HL-60 (cell line): ENCODE data around the gene HNRNPA3.

Experiments used
- DNase-seq, 2 experiments: peaks; one replicate each; pipeline ENCODE4 v3.0.0-alpha.2; 2010 to 2020; ENCODE audit warnings: low read depth in 1 of 2, low spot score in 1 of 2
- H3K27ac ChIP-seq: fragments of 250-450 bp; sonication (Bioruptor Pico); replicated peaks from 2 replicates; pipeline ENCODE4 v1.5.1; 2020; ENCODE audit warnings: mild to moderate bottlenecking, moderate library complexity
- H3K27me3 ChIP-seq: fragments of 250-450 bp; sonication (Bioruptor Pico); 2 replicates; pipeline ENCODE4 v1.5.1; 2021; ENCODE audit warnings: mild to moderate bottlenecking, moderate library complexity; ENCODE audit not compliant: insufficient read depth, poor library complexity, severe bottlenecking
- H3K4me3 ChIP-seq: replicated peaks from 2 replicates; pipeline ENCODE4 v1.5.1; 2011; ENCODE audit warnings: mild to moderate bottlenecking, control low read depth, low read length; ENCODE audit not compliant: insufficient read depth
- GABPA ChIP-seq: IDR thresholded peaks from 2 replicates; pipeline ENCODE4 v1.6.1; 2012; ENCODE audit warnings: low read depth
- POLR2AphosphoS5 ChIP-seq: IDR thresholded peaks from 2 replicates; pipeline ENCODE4 v1.6.1; 2012; ENCODE audit warnings: low read depth
- REST ChIP-seq: IDR thresholded peaks from 2 replicates; pipeline ENCODE4 v1.6.1; 2012; ENCODE audit warnings: low read depth; ENCODE audit not compliant: insufficient replicate concordance
- SPI1 ChIP-seq: IDR thresholded peaks from 2 replicates; pipeline ENCODE4 v1.6.1; 2012; ENCODE audit warnings: low read depth, mild to moderate bottlenecking, borderline replicate concordance
- TF ChIP-seq, protein P1 (sequence below): IDR thresholded peaks from one replicate; pipeline ENCODE4 v1.5.1; 2011; ENCODE audit warnings: low read length, control low read depth, inconsistent platforms; ENCODE audit not compliant: insufficient read depth

The HNRNPA3 gene

GRCh38 chr2:177174486-177174885, 38.1 kb upstream of the HNRNPA3 start:
- H3K27me3 ChIP-seq: no peaks in the 10 kb centered on the region
- no peak for DNase-seq
- TF ChIP-seq SPI1: no peak; the same call in 1 of the 2 replicates
- TF ChIP-seq GABPA: no peak
- TF ChIP-seq REST: no peak
- TF ChIP-seq POLR2AphosphoS5: no peak
- TF ChIP-seq, protein P1, sequence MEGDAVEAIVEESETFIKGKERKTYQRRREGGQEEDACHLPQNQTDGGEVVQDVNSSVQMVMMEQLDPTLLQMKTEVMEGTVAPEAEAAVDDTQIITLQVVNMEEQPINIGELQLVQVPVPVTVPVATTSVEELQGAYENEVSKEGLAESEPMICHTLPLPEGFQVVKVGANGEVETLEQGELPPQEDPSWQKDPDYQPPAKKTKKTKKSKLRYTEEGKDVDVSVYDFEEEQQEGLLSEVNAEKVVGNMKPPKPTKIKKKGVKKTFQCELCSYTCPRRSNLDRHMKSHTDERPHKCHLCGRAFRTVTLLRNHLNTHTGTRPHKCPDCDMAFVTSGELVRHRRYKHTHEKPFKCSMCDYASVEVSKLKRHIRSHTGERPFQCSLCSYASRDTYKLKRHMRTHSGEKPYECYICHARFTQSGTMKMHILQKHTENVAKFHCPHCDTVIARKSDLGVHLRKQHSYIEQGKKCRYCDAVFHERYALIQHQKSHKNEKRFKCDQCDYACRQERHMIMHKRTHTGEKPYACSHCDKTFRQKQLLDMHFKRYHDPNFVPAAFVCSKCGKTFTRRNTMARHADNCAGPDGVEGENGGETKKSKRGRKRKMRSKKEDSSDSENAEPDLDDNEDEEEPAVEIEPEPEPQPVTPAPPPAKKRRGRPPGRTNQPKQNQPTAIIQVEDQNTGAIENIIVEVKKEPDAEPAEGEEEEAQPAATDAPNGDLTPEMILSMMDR: no peak
- H3K27ac ChIP-seq: no peak overlapping the region
- H3K4me3 ChIP-seq: no peak overlapping the region

DNA sequence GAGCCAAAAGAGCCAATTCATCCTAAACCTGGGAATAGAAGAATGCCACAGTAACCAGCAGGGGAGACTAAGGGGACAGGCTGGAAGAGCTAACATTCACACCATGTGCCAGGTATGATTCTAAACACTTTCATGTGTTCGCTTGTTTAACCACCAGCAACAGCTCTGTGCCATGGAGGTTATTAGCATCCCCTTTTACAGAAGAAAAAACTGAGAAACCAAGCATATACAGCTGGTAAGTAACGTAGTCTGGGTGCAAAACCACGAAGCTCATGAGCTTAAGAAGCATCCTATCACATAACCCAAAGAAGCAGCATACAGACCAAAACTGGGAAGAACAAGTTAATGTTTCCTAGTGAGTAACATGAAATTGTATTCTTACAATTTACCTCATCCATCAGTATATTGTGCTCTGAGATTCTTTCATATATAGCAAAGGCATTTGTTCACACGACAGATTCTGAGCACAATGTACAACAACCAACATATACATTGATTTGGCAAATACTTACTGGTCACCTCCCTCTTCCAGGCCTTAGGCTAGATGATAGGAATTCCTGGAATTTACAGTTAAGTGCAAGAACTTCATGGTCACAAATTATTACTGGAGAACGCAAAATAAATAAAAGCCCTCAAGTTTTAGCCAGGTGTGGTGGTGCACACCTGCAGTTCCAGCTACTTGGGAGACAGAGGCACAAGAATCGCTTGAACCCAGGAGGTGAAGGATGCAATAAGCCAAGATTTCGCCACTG, 36.5 kb upstream of the HNRNPA3 start:
- H3K27me3 ChIP-seq: no peaks in the 10 kb centered on the region
- no peak overlapping the region for H3K4me3 ChIP-seq
- no peak for DNase-seq
- TF ChIP-seq REST (no peak), POLR2AphosphoS5 (no peak), SPI1 (no peak), GABPA (no peak)
- TF ChIP-seq, protein P1: no peak
- no peak overlapping the region for H3K27ac ChIP-seq

GRCh38 chr2:177178797-177179196, 33.8 kb upstream of the HNRNPA3 start:
- no peak overlapping the region for H3K4me3 ChIP-seq
- DNase-seq: no peak
- TF ChIP-seq GABPA (no peak), REST (no peak), SPI1 (no peak), POLR2AphosphoS5 (no peak)
- TF ChIP-seq, protein P1: no peak

More at GRCh38 chr2:177178797-177179196, 33.8 kb upstream of the HNRNPA3 start:
- Histone ChIP-seq H3K27me3 (no peaks in the 10 kb centered on the region), H3K27ac (no peak overlapping the region)
